Measurements from ENCODE around the gene BBOX1.

- TF ChIP-seq CTCF (IDR thresholded peaks at IDR 0.05; ENCODE audit: insufficient read depth, low read length, poor library complexity, severe bottlenecking) (no peak), EZH2phosphoT487 (conservative IDR thresholded peaks at IDR 0.05; ENCODE audit: low read length) (no peak)
Measured at GRCh38 chr11:27058456-27058855, 17.8 kb downstream of the BBOX1 start.

Data from SU-DHL-6 (cell line).